Fibroblast of the conjunctiva (primary cell): ENCODE results near the gene IFT27.
"Not testable (repeated sequence)": the region's sequence is repeated elsewhere in the genome, so short reads cannot be mapped to it uniquely, and the experiment has no call there.

Experiments used
- DNase-seq: peaks from one replicate; pipeline ENCODE4 v3.0.0-alpha.2; 2010; ENCODE audit warnings: low read depth

IFT27 gene

DNA sequence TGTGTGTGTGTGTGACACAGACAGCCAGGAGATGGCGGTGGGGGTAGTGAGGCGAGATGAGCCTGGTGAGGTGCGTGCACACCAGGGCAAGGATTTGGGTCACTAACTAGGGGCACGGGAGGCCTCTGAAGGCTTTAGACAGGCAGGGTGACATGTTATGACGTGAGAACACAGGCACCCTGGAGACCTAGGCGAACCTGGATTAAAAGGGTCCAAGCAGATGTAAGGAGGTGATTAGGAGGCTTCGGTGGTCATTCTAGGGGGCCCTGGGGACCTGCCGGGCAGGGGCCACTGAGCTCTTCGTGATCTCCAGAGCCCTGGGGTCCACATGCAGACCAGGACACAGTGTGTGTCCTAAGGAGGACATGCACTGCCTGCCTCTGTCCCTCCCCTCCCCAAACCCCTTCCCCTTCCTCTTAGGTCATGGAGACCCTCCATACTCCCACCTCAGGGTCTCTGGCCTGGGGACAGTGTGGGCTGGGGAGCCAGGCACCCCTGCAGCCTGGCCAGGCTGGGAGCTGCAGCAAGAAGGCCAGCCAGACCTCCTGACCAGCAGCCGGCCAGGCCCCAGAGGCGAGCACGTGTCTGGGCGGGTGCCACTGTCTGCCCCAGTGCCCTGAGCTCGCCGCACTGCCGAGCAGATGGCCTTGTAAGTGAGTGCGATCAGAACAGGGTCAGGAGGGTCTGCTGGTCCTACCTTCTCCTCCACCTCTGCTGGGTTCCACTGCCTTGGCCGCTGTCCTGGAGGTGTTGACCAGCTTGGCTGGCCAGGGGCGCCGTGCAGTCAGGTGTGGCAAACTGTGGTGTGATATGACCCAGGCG is 32.1 kb downstream of the IFT27 start:
- no peak for DNase-seq

DNA sequence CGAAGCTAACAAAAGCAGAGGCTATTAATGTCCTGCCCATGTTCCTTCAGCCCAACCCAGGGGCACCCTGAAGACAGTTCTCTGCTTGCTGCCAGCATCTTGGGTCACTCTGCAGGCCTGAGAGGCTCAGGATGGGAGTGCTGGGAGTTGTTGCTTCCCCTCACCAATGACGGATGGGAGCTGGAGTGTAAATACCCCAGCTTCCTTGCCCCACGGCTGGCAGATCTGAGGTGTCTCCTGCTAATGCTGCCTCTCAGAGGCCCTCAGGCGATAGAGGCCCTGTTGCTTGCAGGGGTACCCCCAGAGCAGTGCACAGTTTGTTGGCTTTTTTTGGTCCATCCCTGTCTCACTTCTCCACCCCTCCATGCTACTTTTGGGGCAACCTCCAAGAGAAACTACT is 32.9 kb downstream of the IFT27 start:
- DNase-seq, result no peak

DNA sequence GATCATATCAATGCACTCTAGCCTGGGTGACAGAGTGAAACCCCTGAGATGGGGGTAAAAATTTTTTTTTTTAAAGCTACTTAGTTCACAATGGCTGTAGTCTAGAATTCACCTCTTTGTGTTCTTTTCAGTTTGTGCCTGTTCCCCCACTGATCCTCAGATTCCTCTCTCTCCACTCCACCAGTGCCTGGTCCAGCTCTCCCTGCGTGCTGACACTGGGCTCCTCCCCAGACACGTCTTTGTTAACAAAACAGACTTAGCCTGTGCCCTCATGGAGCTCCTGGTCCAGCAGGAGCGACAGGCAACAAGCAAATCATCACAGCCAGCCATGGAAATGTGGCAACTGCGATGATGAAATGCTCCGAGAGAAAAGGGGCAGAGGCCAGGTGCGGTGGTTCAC is 34.0 kb downstream of the IFT27 start:
- DNase-seq, result no peak

DNA sequence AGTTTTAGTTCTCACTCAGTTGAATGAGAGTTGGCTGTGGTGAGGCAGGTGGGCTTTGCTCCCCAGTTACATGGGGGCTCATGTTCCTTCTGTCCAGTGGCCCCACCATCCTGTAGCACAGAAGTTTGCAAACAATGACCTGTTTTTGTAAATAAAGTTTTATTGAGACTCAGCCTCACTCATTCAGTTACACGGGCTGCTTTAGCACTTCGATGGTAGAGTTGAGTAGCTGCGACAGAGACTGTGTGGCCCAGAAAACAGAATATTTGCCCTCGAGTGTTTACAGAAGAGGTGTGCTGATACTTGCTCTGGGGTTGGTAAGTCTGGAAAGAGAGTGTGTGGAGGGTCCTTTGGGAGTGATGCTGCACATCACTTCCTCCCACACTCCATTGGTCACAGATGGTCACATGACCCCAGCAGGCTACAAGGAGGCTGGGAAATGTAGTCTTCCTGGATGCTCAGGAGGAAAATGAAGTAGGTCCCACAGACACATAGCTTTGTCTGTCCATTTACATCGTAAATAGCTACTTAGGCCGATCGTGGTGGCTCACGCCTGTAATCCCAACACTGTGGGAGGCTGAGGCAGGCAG is 34.6 kb downstream of the IFT27 start:
- no peak for DNase-seq

DNA sequence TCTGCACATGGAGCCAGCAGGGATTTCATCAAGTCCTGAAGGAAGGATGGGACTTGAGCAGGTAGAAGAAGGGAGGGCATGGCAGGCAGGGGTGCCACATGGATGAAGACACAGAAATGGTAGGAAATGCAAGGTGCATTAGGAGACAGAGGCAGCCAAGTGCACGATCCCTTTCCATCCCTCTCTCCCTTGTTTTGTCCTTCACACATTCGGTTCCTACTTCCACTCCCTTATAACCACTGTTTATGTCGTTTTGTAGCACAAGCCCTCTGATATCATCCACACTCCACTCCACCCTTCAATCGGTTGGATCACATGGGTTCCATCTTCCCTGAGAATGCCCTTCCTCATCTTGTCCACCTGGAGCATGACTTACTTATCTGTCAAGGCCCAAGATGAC is 35.2 kb downstream of the IFT27 start:
- DNase-seq, result no peak

DNA sequence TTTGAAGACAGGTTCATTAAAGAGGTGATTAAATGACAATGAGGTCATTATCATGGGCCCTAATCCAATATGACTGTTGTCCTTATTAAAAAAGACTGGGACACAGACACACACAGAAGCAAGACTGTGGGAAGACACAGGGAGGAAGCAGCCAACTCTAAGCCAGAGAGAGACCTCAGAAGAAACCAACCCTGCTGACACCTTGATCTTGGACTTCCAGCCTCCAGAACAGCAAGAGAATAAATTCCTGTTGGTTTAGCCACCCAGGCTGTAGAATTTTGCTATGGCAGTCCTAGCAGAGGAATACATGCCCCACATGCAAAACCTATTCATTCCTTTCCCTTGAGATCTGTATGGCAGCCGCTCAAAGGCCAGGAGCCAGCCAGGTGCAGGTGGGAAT is 36.7 kb downstream of the IFT27 start:
- no peak for DNase-seq

DNA sequence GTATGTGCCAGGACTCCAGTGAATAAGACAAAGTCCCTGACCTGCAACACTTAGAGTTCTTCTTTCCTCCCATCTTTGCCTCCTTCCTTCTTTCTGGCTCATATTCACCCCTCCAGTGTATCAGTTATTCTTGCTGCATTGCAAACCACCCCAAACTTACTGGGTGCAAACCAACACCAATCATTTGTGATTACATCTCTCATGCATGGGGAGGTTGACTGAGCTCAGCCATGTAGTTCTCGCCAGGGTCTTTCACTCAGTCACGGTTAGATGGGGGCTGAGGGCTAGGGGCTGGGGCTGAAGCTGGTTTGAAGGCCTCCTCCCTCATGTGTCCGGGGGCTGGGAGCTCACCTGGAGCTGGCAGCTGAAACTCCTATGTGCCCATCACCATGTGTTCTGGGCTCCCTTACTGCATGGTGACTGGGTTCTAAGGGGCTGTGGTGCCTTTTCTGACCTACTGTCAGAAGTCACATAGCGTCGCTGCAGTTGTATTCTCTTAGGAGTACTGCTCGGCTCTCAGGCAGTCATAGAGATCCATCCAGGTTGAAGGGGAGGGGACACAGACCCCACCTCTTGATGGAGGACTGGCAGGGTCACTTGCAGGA is 37.4 kb downstream of the IFT27 start:
- no peak for DNase-seq

DNA sequence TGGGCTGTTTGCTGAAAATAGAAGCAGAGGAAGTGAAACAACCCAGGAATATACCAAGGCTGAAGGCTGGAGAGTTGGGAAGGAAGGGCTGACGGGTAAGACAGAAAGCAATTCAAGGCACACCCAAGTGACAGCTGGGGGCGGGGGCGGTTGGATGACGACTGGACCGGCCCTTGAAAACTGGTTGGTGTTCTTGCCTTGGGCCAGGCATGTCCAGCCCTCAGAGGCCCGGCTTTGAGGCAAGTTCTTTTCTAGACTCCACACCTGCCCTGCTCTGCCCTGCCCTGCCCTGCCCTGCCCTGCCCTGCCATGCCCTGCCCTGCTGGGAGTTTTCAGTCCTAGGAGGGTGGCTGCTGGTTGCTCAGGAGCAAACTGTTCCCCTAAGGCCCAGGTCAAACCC is 38.1 kb downstream of the IFT27 start:
- no peak for DNase-seq

DNA sequence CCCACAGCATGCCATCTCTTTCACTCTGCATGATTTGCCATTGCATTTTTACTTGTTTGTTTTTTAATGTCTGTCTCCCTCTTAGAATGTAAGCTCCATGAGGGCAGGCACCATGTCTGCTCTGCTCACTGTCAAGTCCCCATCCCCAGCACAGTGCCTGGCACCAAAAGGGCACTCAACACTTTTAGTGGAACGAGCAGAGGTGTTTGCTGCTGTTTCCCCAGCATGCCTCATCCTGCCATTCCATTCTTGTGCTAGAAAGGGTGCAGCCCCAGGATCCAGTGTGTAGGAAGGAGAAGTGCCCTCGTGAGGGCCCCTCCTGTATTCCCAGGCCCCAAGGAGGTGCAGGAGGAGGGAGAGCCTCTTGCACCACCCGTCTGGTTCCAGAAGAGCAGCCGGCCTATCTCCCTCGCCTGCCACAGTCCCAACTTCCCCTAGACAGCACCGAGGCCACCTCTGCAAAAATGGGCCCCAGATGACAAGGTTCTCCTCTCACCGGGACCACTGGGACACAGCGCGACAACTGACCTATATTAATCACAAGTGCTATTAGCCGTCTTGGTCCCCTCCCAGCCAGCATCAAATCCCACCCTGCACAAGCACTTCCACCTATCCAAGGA is 39.1 kb downstream of the IFT27 start:
- no peak for DNase-seq

DNA sequence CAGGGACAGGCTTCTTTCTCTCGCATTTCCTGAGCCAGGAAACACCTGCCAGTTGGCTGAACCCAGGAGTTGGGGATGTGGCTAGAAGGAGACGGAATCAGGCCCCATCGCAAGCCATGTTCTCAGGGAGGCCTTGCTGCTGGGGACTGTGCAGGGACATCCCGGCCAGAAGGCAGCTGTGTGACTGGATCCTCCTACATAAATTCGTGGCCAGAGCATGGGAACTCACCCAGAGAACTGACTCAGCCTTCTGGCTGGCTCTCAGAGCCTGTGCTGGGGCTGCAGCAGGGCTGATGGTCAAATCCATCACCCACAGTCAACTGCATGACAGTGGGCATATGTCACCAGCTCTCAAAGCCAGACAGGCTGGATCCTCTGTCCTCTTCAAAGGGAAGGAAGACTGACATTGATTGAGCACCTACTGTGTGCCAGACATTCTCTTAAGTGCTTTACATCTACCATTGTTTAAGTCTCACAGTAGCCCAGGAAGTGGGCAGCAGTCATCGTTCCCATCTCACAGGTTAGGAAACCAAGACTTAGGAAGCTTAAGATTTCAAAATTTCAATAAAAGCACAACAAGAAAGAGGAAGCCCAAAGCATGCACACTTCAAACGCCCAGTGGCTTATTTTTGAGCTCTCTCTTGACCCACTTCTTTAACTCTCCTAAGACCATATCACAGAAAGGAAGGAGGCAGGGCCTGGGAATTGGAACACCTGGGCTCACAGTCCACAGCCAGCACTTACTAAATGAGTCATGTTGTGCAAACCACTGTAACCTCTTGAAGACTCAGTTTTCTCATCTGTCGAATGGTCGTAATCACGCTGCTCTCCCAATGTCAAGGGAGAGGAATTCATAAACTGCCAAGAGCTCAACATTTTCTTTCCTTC is 41.5 kb downstream of the IFT27 start:
- DNase-seq, result no peak

DNA sequence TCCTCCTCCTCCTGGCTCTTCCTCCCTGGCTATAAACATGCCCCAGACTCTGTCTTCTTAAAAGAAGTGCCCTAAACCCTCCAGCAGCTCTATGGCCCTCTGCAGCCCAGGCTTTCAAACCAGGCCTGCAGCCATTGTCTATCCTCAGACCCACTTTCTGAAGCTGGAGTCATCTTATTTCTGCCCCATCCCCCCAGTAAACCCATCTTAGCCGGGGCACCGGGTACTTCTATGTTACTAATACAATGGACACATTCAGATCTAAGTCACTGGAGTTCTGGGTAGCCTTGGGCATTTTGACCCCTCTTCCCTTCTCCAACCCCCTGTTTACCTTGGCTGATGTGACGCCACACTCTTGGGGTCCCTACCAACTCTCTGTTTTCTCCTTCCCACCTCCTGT is 42.6 kb downstream of the IFT27 start:
- no peak for DNase-seq

DNA sequence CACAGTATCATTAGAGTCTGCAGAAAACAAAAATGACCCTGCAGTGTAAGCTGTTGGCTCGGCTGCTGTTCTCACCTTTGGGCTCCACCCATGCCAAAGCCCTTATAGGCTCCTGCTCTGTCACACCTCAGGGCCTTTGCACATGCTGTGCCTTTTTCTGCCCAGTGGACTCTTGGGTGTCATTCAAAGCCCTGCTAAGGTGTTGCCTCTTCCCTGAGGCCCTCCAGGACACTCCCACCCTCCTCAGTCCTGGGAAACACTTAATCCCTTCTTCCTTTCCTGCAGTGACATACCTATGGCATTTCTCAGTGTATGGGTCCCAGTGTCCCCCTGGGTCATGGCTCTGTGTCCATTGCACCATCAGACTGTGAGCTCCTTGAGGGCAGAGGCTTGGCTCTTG is 43.3 kb downstream of the IFT27 start:
- no peak for DNase-seq

DNA sequence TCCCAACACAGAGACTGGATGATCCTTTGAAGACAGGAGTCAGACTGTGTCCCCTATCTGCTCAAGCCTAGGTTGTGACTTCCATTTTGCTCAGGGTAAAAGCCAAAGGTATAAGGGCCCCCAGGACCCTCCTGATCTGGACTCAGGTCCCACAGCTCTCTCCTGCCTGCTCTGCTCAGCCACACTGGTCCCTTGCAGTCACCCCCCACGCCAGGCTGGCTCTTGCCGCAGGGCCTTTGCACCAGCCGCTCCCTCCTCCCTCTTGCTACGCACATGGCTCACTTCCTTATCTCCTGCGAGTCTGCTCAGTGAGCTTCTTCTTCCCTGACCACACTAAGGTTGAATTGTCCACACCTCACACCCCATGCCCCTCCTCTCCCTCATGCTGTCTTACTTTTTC is 44.0 kb downstream of the IFT27 start:
- no peak for DNase-seq

DNA sequence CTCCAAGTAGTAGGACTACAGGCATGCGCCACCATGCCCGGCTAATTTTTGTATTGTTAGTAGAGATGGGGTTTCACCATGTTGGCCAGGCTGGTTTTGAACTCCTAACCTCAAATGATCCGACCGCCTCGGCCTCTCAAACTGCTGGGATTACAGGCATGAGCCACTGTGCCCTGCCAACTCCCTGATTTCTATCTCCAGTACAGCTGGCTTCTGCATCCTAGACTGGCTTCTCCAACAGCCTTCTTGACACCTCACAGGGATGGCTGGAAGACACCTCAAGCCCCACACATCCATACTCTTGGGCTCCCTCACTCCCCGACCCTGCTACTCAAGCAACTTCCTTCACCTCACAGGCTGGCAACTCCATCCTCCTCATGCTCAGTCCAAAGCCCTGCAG is 44.6 kb downstream of the IFT27 start:
- DNase-seq, result not testable (repeated sequence)

DNA sequence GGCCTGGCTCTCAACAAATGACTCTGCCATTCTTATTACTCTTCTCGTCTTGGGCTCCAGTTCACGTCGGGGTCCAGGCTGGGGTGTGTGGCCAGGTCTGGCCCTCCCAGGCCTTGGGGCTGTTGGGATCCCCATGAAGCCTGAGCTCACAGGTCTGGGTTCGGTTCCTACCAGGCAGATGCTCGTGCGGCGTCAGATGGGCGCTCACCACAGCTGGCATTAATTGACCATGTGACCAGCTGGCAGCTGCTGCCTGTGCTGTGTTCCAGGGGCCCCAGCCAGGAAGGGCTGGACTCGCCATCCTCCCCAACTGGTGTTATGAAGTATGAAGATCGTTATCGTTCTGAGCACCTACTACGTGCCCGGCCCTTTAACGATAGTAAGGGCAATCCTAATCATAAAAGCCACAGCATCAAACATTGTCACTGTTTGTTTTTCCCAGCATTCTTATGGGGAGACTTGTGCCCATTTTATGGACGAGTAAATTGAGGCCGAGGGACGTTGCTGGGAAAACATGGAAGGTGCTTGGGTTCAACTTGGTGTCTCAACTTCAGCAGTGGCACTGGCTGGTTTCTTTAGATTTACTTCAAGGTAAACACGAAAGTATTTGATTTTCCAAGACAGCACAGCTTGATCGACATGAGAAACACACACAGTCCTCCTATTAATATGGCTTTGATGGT is 45.6 kb downstream of the IFT27 start:
- DNase-seq, result no peak

DNA sequence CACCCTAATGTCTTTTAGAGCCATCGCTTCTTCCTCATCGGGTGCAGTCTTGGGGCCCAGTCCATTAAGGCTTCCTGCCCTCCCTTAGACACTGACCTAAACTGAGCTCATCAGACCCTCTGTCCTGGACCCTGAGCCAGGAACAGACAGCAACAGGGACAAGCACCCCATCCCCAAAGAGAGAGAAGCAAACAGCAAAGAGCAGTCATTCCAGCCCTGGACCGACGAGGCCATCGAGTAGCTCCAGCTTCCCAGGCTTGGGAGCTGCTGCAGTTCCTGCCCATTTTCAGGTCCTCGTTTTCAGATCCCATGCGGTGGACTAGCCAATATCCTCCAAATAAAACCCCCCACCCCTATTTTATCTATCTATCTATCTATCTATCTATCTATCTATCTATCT is 46.6 kb downstream of the IFT27 start:
- DNase-seq, result no peak

DNA sequence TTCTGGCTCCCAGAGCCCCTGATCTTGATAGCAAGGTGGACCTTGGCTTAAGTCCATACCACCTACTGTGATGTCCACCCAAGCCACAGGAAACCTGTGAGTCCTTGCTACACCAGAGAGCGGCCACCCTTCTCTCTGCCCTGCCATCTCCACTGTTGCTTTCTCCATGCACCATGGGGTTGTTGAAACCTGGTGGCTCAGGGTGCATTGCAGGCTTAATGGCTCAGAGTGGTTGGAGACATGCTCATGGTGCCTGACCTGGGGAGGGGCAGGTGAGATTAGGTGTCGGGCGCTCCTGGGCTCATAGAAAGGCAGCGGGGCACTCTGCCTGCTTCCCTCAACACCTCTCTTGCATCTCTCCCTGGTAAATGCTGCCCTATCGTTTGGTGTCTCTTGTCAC is 47.4 kb downstream of the IFT27 start:
- no peak for DNase-seq

DNA sequence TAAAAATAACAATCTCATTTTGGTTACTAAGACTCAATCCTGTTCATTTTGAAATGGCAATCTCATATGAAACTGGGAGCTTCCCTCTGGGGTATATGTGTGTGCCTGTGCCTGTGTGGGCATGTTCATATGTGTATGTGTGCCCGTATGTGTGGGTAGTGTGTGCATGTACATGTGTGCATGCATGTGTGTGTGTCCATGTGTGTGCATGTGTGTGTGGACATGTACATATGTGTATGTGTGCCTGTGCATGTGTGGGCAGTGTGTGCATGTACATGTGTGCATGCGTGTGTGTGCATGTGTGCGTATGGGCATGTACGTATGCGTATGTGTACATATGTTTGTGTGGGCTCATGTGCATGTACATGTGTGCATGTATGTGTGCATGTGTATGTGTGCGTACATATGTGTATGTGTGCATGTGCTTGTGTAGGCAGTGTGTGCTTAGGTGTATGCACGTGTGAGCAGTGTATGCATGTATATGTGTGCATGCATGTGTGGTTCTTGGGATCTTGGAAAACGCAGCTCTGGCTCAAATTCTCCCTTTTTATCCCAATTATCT is 47.9 kb downstream of the IFT27 start:
- no peak for DNase-seq

DNA sequence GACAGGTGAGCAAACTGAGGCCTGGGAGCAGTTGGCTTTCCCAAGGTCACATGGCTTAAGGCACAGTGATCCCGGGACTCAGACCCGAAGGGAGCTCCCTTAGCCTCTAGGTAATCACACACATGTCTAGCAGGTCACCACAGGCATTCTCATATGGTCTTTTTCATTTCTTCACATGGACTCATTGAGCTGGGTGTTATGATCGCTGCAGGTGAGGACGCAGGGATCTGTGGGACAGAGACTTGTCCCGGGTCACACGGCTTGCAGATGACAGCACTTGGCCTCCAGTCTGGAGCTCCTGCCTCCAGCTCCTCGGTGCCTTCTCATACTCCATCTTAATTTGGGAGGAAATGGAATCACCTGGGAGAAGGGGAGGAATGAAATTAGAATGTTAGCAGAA is 48.8 kb downstream of the IFT27 start:
- DNase-seq, result no peak

DNA sequence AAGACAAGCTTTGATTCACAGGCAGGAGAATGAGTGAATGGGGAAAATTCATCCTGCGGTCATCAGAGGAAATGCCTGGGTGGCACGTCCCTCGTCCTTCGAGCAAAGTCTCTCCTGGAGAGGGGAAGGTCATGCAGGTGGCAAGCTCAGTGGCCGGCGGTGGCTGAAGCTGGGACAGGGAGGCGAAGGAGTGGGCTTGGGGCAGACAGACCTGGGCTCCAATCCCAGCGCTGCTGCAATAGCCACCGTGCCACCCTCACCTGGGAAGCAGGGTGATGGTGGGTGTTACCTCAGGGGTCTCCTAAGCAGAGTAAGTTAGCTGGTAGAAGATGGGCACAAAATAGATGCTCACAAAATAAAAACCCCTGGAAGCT is 49.9 kb downstream of the IFT27 start:
- DNase-seq, result no peak

DNA sequence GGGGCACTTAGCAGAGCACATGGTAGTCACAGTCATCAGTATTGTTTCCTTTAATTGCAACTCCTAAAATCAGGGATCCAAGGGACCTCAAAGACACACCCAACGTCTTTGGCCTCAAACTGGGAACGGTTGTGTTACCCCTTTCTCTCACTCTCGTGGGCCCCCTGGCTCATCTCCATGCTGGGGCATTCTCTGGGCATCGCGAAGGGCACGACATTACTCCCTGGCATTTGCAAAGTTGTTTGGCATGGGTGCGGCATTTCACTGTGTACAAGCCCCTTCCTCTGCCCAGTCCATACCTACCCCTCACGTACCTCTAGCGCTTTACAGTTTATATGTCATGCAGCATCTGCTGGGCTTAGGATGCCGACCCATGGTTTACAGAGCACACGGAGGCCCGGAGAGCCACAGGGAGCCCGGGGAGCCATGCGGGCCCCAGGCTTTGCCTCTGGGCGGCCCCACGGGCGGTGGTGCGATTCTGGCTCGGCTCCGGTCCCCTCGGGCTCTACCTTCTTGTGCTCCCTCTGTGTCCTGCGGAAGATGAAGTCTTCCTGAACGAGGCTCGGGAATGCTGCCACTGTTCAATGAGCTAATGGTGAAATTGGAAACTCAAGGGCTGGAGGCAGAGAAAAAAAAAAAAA is 50.4 kb downstream of the IFT27 start:
- no peak for DNase-seq
